RWPE2 (cell line): ENCODE measurements around the gene NFYB.
"Not testable (repeated sequence)": the region's sequence is repeated elsewhere in the genome, so short reads cannot be mapped to it uniquely, and the experiment has no call there.

Experiments used
- ATAC-seq: fragments of 200-7000 bp; cut with Tn5 transposase; 3 replicates; pipeline ENCODE4 v1.9.1; 2021; ENCODE audit warnings: low read depth
- DNase-seq: peaks from one replicate; pipeline ENCODE4 v3.0.0-alpha.2; 2020; ENCODE audit warnings: low spot score
- H3K27ac ChIP-seq: fragments of 450-650 bp; 2 replicates; pipeline ENCODE4 v1.5.1; 2017; ENCODE audit warnings: mild to moderate bottlenecking; ENCODE audit not compliant: poor library complexity, severe bottlenecking
- H3K27me3 ChIP-seq: fragments of 250-450 bp; sonication (Bioruptor Pico); 2 replicates; pipeline ENCODE4 v1.5.1; 2021; ENCODE audit warnings: mild to moderate bottlenecking, moderate library complexity; ENCODE audit not compliant: insufficient read depth, poor library complexity, severe bottlenecking
- H3K36me3 ChIP-seq: fragments of 250-450 bp; sonication (Bioruptor Pico); 2 replicates; pipeline ENCODE4 v1.5.1; 2020; ENCODE audit warnings: low read depth, mild to moderate bottlenecking, moderate library complexity
- H3K4me1 ChIP-seq: fragments of 250-450 bp; sonication (Bioruptor Pico); 2 replicates; pipeline ENCODE4 v1.5.1; 2021; ENCODE audit warnings: mild to moderate bottlenecking, moderate library complexity; ENCODE audit not compliant: insufficient read depth, poor library complexity, severe bottlenecking
- H3K4me3 ChIP-seq: fragments of 250-450 bp; sonication (Bioruptor Pico); 2 replicates; pipeline ENCODE4 v1.5.1; 2021; ENCODE audit warnings: mild to moderate bottlenecking, moderate library complexity; ENCODE audit not compliant: severe bottlenecking
- H3K9me3 ChIP-seq: fragments of 250-450 bp; sonication (Bioruptor Pico); 2 replicates; pipeline ENCODE4 v1.5.1; 2021; ENCODE audit warnings: mild to moderate bottlenecking, moderate library complexity; ENCODE audit not compliant: severe bottlenecking
- TF ChIP-seq, protein P1 (sequence below): fragments of 450-650 bp; IDR thresholded peaks from one replicate; pipeline ENCODE4 v1.5.1; 2017; ENCODE audit warnings: mild to moderate bottlenecking, moderate library complexity; ENCODE audit not compliant: poor library complexity, severe bottlenecking

Gene NFYB

DNA sequence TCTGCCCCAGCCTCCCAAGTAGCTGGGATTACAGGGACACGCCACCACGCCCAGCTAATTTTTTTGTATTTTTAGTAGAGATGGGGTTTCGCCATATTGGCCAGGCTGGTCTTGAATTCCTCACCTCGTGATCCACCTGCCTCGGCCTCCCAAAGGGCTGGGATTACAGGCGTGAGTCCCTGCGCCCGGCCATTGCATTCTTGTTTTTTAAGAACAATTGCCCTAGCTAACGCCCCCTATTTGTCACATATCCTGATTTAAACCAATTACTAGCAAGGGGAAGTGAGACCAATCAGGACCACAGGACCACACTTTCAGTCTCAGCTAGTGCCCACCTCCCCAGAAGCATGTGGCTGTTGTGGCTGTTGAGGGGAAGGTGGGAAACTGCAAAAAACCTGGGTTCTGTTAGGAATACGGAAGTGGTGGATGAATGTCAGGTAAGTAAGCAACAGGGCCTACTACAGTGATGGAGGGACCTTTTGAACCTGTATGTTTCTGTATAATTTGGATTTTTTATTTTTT, 37.8 kb upstream of the NFYB start:
- TF ChIP-seq, protein P1, sequence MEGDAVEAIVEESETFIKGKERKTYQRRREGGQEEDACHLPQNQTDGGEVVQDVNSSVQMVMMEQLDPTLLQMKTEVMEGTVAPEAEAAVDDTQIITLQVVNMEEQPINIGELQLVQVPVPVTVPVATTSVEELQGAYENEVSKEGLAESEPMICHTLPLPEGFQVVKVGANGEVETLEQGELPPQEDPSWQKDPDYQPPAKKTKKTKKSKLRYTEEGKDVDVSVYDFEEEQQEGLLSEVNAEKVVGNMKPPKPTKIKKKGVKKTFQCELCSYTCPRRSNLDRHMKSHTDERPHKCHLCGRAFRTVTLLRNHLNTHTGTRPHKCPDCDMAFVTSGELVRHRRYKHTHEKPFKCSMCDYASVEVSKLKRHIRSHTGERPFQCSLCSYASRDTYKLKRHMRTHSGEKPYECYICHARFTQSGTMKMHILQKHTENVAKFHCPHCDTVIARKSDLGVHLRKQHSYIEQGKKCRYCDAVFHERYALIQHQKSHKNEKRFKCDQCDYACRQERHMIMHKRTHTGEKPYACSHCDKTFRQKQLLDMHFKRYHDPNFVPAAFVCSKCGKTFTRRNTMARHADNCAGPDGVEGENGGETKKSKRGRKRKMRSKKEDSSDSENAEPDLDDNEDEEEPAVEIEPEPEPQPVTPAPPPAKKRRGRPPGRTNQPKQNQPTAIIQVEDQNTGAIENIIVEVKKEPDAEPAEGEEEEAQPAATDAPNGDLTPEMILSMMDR = no peak
- Histone ChIP-seq H3K36me3 (no peaks in the 10 kb centered on the region), H3K9me3 (no peaks in the 10 kb centered on the region), H3K4me3 (no peak overlapping the region), H3K27me3 (no peaks in the 10 kb centered on the region), H3K27ac (no peak overlapping the region), H3K4me1 (peaks cover 3% of the 10 kb centered on the region)
- ATAC-seq (no peak), DNase-seq (no peak)

DNA sequence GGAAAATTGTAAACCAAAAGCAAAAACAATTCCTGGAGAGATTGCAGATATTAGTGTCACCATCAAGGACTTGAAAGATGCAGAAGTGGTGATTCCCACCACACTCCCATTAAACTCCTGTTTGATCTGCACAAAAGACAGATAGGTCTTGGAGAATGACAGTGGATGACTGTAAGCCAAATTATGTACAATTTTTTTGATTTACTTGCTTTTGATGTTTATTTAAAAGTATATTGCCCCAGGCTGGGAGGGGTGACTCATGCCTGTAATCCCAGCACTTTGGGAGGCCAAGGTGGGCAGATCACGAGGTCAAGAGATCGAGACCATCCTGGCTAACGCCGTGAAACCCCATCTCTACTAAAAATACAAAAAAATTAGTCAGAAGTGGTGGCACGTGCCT, 35.8 kb upstream of the NFYB start:
- DNase-seq, H3K4me1 ChIP-seq, H3K36me3 ChIP-seq, H3K4me3 ChIP-seq, H3K27me3 ChIP-seq, H3K9me3 ChIP-seq, ATAC-seq, H3K27ac ChIP-seq: not testable (repeated sequence)

DNA sequence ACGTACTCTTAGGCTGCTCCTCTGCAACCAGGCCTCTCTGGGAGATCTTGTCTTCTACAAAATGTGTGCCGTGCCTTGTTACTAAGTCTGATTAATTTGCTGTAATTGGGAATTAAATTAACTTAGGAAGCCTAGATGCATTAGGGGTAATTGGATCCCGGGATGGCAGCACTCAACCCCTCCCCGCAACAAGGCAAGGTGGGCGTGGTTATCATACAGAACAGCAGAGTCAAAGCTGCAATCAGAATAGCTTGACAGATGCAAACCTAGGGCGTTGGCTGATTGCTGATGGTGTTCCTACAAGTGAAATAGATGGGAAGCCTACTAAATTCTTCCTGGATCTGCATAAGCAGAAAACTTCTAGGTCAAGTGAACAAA, 34.5 kb upstream of the NFYB start:
- H3K36me3 ChIP-seq = no peaks in the 10 kb centered on the region
- ATAC-seq = no peak
- H3K27ac ChIP-seq = no peak overlapping the region
- H3K4me3 ChIP-seq = no peak overlapping the region
- H3K4me1 ChIP-seq = no peaks in the 10 kb centered on the region
- TF ChIP-seq, protein P1 = no peak
- H3K9me3 ChIP-seq = no peaks in the 10 kb centered on the region
- H3K27me3 ChIP-seq = no peaks in the 10 kb centered on the region
- no peak for DNase-seq

DNA sequence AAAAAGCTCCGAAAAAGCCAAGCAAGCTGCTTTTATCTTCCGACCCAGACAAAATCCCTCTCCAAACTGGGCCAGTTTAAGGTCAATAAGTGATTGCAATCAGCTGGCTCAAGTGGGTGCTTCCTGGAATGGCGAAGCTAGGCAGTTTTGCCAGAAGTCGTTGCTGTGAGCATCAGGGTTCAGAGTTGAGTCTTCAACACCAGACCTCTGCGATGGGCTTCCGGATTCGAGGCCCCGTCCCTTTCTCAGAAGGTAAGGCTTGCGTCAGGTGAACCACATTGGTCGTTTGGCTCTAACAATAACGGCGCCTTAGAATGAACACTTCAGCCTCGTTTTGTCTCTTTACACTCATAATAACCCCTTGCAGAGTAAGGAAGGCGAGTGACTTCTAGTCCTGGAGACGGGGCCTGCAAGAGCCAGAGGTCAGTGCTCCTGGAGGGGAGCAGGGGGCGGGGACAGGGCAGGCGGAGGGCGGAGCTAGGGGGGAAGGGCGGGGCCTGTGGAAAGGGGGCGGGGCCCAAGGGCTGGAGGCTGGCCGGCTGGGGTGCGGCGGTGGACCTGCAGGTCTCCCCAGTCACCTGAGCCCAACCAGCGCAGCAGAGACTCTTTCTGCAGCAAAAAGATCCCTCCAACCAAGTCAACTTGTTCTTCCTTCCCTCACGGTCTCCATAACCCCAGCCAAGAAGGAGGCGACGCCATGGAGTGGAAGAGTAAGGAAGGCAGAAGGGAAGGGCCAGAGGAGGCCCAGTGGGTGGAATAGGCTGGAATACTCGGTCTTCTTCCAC, 34.0 kb upstream of the NFYB start:
- Histone ChIP-seq H3K9me3 (no peaks in the 10 kb centered on the region), H3K27ac (no peak overlapping the region), H3K27me3 (no peaks in the 10 kb centered on the region), H3K4me3 (no peak overlapping the region), H3K36me3 (no peaks in the 10 kb centered on the region), H3K4me1 (no peaks in the 10 kb centered on the region)
- ATAC-seq (no peak), DNase-seq (no peak)
- TF ChIP-seq, protein P1 = no peak

DNA sequence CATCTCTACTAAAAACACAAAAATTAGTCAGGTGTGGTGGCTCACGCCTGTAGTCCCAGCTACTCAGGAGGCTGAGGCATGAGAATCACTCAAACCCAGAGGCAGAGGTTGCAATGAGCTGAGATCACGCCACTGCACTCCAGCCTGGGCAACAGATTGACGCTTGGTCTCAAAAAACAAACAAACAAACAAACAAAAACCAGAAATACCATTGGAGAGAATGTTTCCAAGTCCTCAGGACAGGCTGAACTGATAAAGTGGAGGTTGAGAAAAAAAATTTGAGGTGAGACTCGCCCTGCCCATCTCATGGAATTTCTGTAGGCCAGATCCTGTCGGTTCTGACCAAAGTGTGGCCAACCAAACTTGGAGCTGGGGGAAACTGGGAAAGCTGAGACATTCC, 30.6 kb upstream of the NFYB start:
- Histone ChIP-seq H3K4me1 (no peaks in the 10 kb centered on the region), H3K27me3 (no peaks in the 10 kb centered on the region), H3K27ac (no peak overlapping the region), H3K4me3 (no peak overlapping the region), H3K9me3 (no peaks in the 10 kb centered on the region), H3K36me3 (no peaks in the 10 kb centered on the region)
- ATAC-seq (no peak), DNase-seq (no peak)
- TF ChIP-seq, protein P1 = no peak
